Measurements from ENCODE around the gene AP2B1. TPM values are rescaled to one million over a fixed set of nuclear protein-coding genes. Genes with fewer than 3 reads are reported as not detected.

AP2B1 gene
- total RNA-seq, 1 experiment from 2014 or later = 217 TPM

DNA sequence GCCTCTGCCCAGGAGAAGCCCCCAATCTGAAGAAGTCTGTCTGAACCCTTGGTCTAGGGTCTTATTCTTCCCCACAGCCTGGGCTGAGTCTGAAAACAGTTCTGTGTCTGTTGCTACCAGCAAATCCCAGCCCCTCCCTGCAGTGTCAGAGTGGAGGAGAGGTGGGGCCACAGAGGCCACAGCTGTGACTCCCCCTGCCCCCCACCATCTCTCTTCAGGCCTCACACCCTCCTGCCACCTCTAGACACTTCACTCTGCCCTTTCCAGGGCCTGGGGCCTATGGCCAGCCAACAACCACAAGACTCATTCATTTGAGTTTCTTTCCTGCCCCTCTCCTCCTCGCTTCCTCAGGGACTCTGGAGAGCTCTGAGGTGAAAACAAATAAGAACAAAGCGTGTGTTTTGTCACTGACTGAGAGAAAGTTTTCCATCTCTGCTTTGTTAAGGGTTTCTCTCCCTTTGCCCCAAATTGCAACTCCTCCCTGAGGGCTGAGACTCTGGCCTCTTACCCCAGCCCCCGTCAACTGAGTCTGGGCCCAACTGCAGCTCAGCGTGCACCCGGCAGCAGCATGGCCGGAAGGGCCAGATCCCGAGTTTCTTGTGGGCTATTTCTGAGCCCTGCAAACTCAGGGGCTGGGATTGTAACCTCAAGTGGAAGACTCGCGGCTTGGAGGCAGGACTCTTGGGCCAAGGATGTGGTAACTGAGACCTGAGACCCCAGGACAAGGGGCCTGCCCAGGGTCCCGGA lies 186.7 kb downstream of the AP2B1 start:
- no CpG with 5 or more reads among the region's 10 CpGs for WGBS (ENCODE audit: extremely low coverage, insufficient read length, low lambda C conversion rate)
- H3K4me2 ChIP-seq (ENCODE audit: insufficient read depth, insufficient read length, low read length) = no peak overlapping the region

More for the DNA sequence above, 186.7 kb downstream of the AP2B1 start:
- H3K56ac ChIP-seq (ENCODE audit: insufficient read length, low read depth, low read length) = no peak overlapping the region
- H2BK5ac ChIP-seq (ENCODE audit: insufficient read length, low read length) = no peak overlapping the region
- H3K27ac ChIP-seq (ENCODE audit: insufficient read length, low read depth, low read length) = no peak overlapping the region
- H3K9me3 Mint-ChIP-seq = no peaks in the 10 kb centered on the region; a peak in 1 of 5 replicates
- no peak overlapping the region for H2BK12ac ChIP-seq (ENCODE audit: insufficient read length, low read depth, low read length)
- DNase-seq = no peak
- no peaks in the 10 kb centered on the region for H3K79me2 ChIP-seq (ENCODE audit: insufficient read depth, low read length)
- no peak overlapping the region for H3K18ac ChIP-seq (ENCODE audit: insufficient read length, low read depth, low read length)
- no peaks in the 10 kb centered on the region for H3K23me2 ChIP-seq (ENCODE audit: insufficient read length, low read depth, low read length, poor library complexity, severe bottlenecking)
- H4K20me1 ChIP-seq (ENCODE audit: control insufficient read depth, insufficient read depth, insufficient read length) = no peaks in the 10 kb centered on the region
- no peak overlapping the region for H4K91ac ChIP-seq (ENCODE audit: insufficient read length, low read depth, low read length)
- H2AFZ ChIP-seq (ENCODE audit: low read length) = no peak overlapping the region
- H2BK120ac ChIP-seq (ENCODE audit: low read depth, low read length, poor library complexity, severe bottlenecking) = no peak overlapping the region
- no peak overlapping the region for H4K5ac ChIP-seq (ENCODE audit: insufficient read length, low read depth, low read length)
- peaks cover 31 to 34% of the 10 kb centered on the region in 2 experiments for H3K4me1 Mint-ChIP-seq
- no peaks in the 10 kb centered on the region for H3K27me3 ChIP-seq (ENCODE audit: insufficient read depth, low read length)
- H2BK20ac ChIP-seq (ENCODE audit: low read depth, low read length, poor library complexity, severe bottlenecking) = no peak overlapping the region
- peaks cover 4% of the 10 kb centered on the region for H3K27me3 Mint-ChIP-seq (ENCODE audit: low read depth)
- no peak overlapping the region for H3T11ph ChIP-seq (ENCODE audit: low read length)
- peaks cover 6% of the 10 kb centered on the region; the same call in 1 of the 2 replicates for H3K4me1 ChIP-seq (ENCODE audit: insufficient read depth, low read length)
- no peaks in the 10 kb centered on the region for H3K9me3 ChIP-seq (ENCODE audit: control insufficient read depth, low read depth, low read length)
- no peak overlapping the region for H2AK5ac ChIP-seq (ENCODE audit: insufficient read length, low read length)
- H3K4me3 Mint-ChIP-seq = no peak overlapping the region
- TF ChIP-seq, protein P1, sequence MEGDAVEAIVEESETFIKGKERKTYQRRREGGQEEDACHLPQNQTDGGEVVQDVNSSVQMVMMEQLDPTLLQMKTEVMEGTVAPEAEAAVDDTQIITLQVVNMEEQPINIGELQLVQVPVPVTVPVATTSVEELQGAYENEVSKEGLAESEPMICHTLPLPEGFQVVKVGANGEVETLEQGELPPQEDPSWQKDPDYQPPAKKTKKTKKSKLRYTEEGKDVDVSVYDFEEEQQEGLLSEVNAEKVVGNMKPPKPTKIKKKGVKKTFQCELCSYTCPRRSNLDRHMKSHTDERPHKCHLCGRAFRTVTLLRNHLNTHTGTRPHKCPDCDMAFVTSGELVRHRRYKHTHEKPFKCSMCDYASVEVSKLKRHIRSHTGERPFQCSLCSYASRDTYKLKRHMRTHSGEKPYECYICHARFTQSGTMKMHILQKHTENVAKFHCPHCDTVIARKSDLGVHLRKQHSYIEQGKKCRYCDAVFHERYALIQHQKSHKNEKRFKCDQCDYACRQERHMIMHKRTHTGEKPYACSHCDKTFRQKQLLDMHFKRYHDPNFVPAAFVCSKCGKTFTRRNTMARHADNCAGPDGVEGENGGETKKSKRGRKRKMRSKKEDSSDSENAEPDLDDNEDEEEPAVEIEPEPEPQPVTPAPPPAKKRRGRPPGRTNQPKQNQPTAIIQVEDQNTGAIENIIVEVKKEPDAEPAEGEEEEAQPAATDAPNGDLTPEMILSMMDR (conservative IDR thresholded peaks at IDR 0.05) = no peak
- no peak overlapping the region for H3K9ac ChIP-seq (ENCODE audit: extremely low read depth, insufficient read length, low read length)
- no peak overlapping the region for H4K8ac ChIP-seq (replicated peaks; ENCODE audit: insufficient read length, low read depth, low read length)
- H2BK15ac ChIP-seq (ENCODE audit: low read depth, low read length) = no peak overlapping the region
- no peak overlapping the region; a peak in 1 of 7 replicates for H3K27ac Mint-ChIP-seq
- H3K4ac ChIP-seq (ENCODE audit: low read depth, low read length) = no peak overlapping the region
- no peak overlapping the region for H3K14ac ChIP-seq (ENCODE audit: insufficient read depth, low read length)
- no peaks in the 10 kb centered on the region for H3K36me3 Mint-ChIP-seq (ENCODE audit: insufficient read depth in 1 of 3, low read depth in 3 of 3)
- no peaks in the 10 kb centered on the region for H3K79me1 ChIP-seq (ENCODE audit: insufficient read depth, low read depth, low read length, poor library complexity, severe bottlenecking)
- no peak overlapping the region for H3K23ac ChIP-seq (ENCODE audit: insufficient read length, low read depth, low read length)

All from H9 (cell line).